Breast epithelium (tissue), 3 donors: Measurements from ENCODE around the gene PIEZO1.

Source experiments
- POLR2A ChIP-seq: fragments of 450-650 bp; IDR thresholded peaks from one replicate; pipeline ENCODE4 v1.6.1; 2016; ENCODE audit warnings: antibody characterized with exemption, mild to moderate bottlenecking, moderate library complexity
- POLR2AphosphoS5 ChIP-seq, 3 donors: sonication (generic); formaldehyde crosslinking; IDR thresholded peaks; one replicate each; pipeline ENCODE4 v1.6.1; 2017; ENCODE audit warnings: antibody characterized with exemption in 3 of 3
- TF ChIP-seq, protein P1 (sequence below), 3 donors: fragments of 450-650 bp; IDR thresholded peaks; one replicate each; pipeline ENCODE4 v1.5.1; 2016 to 2017; ENCODE audit warnings: antibody characterized with exemption in 3 of 3, mild to moderate bottlenecking in 3 of 3, moderate library complexity in 3 of 3

DNA sequence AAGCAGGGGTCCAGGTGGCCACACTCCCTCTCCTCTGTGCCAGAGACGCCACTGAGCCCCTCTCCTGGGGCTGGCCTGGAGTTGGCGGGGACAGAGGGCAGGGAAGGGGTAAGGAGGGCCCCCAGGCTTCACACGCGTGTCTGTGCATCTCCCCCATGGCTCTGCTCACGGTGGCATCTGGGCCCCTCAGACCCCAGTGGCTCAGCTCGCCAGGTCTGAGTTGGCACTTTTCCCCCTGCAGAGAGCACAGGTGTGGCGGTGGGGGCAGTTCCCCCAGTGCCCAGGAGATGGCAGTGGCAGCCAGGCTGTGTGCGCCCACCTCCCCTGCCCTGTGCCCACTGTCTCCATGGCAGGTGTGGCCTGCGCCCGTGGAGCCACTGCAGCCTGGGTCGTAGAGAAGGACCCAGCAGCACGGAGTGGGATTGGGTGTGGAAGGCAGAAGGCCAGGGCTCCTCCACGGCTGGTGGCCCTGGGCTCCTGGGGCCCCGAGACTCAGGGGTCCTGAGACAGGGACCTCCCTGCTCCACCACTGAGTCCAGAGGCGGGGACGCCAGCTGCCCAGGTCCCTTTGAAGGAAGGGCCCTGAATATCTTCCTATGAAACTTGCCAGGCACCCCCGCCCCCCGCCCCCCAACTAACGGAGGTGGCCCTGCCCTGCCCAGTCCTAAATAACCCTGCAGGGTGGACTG, 31.0 kb upstream of the PIEZO1 start:
- TF ChIP-seq POLR2A = no peak
- TF ChIP-seq, protein P1, sequence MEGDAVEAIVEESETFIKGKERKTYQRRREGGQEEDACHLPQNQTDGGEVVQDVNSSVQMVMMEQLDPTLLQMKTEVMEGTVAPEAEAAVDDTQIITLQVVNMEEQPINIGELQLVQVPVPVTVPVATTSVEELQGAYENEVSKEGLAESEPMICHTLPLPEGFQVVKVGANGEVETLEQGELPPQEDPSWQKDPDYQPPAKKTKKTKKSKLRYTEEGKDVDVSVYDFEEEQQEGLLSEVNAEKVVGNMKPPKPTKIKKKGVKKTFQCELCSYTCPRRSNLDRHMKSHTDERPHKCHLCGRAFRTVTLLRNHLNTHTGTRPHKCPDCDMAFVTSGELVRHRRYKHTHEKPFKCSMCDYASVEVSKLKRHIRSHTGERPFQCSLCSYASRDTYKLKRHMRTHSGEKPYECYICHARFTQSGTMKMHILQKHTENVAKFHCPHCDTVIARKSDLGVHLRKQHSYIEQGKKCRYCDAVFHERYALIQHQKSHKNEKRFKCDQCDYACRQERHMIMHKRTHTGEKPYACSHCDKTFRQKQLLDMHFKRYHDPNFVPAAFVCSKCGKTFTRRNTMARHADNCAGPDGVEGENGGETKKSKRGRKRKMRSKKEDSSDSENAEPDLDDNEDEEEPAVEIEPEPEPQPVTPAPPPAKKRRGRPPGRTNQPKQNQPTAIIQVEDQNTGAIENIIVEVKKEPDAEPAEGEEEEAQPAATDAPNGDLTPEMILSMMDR (IDR thresholded peaks at IDR 0.05) = peak; percentile 18 to 65 (median 55)
- TF ChIP-seq POLR2AphosphoS5 (IDR thresholded peaks at IDR 0.05) = no peak
